ENCODE measurements around the gene MAPRE2.
"Not testable (repeated sequence)": the region's sequence is repeated elsewhere in the genome, so short reads cannot be mapped to it uniquely, and the experiment has no call there.

The MAPRE2 gene

DNA sequence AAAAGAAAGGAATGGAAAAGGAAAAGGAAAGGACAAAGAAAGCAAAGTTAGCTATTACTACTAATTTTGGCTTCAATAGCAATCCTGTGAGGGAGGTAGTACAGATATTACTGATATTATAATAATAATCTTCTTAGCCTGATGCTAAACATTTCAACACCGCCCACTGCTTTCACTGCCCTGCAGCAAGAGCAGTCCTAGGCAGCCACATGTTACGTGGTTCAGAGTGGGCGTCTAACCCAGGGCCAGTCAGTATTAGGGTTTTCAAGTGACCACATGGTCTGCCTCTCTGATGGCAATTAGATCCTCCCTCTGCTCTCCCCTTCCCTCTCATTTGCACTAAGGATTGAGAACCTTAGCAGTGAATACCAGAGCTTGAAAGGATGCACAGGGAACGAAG is 116.0 kb downstream of the MAPRE2 start:
- DNase-seq, result no peak

DNA sequence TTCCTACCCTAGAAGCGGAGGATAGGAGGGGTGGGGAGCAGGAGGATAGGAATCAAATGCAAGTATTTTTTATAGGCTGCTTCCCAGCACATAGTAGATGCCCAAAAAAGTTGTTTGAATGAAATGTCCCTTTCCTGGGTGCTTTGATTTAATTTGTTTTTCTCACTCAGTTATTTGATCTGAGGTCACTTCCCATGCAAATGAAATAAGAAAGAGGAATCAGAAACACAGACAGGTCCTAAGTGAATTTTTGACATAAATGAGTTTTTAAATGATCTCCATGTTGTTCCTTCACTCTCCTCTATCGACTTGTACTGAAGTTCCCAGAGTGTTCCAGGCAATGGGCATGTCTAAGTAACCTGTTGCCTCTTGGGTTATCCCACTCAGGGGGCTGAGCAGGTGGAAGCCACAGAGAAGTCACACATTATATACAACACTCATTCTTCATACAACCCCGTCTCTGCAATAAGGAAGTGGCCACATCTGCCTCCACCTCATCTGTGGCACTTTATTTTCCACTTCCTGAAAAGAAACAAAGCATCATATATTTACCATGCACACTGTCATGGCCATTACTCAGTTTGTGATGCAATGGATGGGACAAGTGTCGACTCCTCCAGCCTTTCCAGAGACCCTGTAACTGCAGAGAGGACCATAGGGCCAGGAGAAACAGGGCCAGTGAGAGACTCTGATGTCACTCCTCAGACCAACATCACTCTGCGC is 117.7 kb downstream of the MAPRE2 start:
- DNase-seq, result no peak

DNA sequence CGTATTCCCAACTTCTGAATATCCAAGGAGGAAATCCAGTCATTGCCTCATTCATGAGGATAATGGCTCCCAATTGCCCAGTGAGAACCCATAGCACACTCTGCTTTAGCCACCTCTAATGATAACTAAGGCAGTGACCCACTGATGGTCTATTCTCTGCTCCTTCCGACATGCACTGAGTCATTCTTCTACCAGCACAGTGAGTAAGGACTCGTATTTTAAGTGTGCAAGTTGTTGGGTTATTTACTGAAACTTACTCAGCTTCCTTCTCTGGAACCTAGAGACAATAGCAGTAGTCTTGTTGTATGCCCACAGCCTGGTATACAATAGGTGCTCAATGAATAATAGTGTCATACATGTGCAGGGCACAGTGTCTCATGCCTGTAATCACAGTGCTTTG is 118.6 kb downstream of the MAPRE2 start:
- DNase-seq, result no peak

- no peak for DNase-seq
Observed at GRCh38 chr18:35161485-35161884, 120.3 kb downstream of the MAPRE2 start.

DNA sequence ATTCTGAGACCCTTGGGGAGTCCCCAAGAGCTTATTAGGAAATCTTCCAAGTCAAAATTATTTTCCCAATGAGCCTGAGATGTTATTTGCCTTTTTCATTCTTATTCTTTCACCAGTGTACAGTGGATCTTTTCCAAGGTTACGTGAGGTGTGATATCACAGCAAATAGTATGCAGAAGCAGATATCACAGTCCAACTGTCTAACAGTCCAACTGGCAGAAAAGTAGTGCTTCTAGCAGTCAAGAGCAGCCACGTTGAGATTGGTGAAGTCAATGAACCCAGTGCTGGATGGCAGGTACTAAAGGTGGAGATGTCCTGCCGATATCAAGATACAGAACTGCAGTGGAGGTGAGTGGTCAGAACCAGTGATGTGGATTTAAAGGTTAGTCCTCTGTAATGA is 120.7 kb downstream of the MAPRE2 start:
- no peak for DNase-seq

DNA sequence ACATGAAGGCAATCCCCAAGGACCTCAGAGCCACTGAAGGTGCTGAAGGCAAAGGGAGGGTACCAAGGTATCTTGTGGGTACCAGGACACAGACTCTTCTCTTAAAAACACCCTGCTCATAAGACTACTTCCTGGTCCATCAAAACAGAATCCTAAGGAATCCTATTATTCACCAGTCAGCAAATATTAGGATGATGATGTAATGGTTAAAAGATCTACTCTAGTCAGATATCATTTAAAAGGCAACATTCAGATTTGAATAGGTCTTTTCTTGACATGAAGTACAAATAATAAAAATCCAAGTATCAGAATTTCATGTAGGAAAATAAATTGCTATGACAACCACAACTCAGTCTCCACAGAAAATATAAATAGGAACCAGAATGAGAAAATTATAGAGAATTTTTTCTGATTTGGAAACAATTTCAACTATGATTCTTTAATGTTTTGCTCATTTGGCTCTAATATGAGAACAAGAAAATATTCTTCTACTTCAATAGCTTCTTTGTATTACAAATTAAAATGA is 121.9 kb downstream of the MAPRE2 start:
- DNase-seq, result no peak

DNA sequence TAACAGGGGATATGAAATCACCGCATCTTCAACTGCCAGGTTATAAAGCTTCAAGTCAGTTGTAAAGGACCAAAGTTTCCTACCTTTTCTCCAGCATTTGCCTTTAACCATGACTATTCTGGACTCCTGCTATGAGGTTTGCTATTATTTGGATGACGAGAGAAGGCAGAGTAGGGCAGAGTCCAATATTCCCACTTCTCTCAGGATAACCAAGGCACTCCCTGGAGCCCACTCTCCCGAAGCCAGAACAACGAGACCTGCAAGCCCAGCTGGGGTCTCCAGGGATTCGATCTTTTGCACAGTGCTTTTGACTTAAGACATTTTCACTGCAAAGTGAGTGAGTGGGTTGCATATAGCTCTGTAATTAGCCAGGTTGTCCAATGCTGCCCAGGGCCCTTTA is 122.5 kb downstream of the MAPRE2 start:
- no peak for DNase-seq

DNA sequence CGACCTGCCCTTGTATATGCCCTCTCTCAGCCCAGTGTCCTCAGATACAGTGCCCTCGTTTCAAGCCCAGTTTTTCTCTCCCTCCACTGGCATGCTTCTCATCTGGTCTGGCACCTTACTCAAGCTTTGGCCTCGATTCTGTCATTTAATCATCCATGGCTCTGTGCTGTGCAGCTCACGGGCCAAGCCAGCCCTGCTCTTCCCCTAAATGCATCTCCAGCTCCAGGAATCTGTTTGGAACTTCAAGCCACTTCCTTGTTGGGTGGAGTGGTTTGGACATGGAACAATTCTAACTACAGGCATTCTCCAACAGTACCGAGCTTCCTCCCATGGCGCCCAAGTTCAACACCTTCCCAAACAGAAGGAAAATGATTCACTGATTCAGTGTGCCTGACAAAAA is 122.9 kb downstream of the MAPRE2 start:
- DNase-seq, result no peak

DNA sequence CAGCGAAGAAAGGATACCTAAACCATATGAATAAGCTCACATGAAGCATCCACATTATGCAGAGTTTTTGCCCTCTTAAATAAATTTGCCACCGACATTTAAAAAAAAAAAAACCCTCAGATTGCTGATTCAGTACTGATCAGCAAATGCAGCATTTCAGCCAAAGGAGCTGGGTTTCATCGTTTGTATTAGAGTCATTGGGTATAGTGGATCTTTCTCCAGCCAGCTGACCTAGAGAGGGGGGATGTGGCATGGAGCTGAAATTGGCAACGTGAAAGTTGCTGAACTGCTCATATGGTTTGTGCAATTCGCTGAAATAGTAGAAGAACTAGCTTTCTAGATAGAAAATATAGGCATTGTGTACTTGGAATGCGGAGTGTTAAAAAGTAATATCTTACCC is 126.1 kb downstream of the MAPRE2 start:
- DNase-seq, result no peak

DNA sequence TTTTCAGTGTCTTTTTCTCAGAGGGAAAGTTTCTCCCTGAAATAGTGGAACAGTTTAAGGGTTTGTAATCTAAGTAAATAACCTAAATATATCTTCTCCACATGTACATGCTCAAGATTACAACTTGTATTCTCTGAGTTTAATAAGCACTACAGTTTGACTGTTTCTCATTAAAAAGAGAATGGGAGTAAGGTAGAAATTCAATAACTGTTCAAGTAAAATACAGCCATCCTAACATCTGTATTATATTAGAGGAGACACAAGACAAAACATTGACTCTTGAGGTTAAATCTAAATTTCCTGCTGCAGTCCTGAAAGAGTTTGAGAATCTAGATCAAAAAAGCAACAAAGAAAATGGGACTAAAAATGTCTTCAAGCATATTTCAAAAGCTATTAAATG is 126.6 kb downstream of the MAPRE2 start:
- no peak for DNase-seq

DNA sequence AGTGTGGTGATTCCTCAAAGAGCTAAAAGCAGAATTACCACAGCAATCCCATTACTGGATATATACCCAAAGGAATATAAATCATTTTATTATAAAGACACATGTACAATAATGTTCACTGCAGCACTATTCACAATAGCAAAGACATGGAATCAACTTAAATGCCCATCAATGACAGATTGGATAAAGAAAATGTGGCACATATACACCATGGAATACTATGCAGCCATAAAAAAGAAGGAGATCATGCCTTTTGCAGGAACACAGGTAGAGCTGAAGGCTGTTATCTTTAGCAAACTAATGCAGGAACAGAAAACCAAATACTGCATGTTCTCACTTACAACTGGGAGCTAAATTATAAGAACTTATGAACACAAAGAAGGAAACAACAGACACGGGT is 129.1 kb downstream of the MAPRE2 start:
- DNase-seq, result not testable (repeated sequence)

GRCh38 chr18:35171315-35171987 is 130.2 kb downstream of the MAPRE2 start:
- DNase-seq, result no peak

DNA sequence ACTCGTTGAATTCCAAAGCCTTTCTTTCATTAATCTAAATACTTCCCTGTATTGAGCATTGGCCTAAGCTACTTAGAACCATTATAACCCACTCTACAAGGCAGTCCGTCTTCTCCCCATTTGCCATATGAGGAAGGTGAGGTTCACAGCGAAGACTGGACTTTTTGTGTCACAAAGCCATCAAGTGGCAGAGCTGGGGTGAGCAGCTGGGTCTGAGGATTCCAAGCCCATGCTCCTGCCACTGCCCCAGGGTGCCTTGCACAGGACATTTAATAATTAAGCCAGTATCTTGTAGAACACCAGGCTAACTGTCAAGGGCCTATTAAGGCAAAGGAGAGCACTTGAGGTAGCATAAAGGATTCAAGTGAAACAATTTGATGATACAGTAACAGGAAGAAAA is 130.8 kb downstream of the MAPRE2 start:
- no peak for DNase-seq

DNA sequence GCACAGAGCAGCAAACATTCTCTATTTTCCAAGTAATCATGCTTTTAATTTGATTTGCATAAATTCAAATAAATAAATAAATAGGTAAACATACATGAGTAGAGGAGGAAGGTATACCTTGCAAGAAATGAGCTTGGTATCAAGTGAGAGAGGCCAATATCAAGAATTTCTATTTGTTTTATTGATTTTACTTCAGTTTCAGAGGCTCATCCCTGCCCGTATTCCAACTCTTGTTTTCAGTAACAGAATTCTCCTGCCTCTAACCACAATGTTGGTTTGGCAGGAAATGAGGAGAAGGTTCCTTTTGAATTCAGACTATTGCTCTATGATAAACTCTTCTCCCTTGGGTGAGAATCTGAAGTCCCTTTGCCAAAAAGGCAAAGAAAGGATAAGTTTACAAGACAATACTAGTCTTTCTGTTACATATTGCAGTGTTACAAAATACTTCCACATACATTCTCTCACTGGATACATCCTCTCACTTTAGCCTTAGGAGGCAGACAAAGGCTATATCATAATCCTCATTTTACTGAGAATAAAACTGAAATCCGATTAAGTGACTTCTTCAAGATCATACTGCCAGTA is 131.3 kb downstream of the MAPRE2 start:
- no peak for DNase-seq

GRCh38 chr18:35174093-35174731 is 133.0 kb downstream of the MAPRE2 start:
- peak; percentile 43 for DNase-seq

- no peak for DNase-seq
Observed at GRCh38 chr18:35174745-35175144, 133.5 kb downstream of the MAPRE2 start.

DNA sequence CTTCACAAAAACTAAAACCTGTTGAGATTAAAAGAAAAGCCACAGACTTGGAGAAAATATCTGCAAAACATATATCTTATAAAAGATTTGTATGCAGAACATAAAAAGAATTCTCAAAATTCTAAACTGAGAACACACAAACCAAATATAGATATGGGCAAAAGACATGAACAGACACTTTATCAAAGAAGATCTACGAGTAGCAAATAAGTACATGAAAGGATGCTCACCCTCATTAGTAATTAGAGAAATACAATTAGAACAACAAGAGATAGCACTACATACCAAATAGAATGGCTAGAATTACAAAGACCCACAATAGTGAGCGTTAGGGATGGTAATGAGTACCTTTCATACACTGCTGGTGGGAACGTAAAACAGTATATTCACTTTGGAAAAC is 135.7 kb downstream of the MAPRE2 start:
- no peak for DNase-seq

DNA sequence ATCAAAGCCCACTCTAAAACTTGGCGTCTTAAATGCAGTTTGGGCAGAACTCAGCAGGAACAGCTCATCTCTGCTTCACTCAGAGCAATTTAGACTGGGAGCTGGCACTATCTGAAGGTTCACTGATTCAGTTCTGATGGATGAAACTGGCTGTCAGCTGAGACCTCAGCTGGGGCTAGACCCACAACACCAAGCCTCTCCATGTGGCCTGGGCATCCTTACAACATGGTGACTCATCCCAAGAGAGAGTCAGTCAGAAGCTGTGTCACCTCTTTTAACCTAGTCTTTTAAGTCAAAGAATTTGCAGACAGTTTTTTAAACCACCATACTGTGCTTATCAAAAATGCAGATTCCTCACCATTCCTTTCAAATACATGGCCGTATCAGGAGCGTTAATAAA is 137.0 kb downstream of the MAPRE2 start:
- no peak for DNase-seq

- no peak for DNase-seq
Observed at GRCh38 chr18:35179906-35180305, 138.7 kb downstream of the MAPRE2 start.

DNA sequence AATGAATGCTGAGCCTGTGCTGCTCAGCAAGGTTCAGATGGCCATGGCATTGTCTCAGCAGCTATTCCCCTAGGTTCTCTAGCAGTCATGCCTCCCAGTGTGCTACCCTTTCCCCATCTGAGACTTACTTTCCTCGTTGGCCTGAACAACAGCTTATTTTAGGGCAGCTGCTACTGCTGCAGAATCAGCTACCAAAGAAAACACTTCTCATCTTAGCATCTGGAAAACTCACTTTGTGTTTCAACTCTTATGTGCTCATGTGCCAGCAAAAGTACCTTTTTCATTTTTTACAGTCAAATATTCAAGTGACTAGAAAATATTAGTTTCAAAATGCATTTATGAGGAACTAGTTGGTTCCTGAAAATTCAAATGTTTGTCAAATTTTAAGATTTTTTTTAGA is 139.2 kb downstream of the MAPRE2 start:
- DNase-seq, result no peak

DNA sequence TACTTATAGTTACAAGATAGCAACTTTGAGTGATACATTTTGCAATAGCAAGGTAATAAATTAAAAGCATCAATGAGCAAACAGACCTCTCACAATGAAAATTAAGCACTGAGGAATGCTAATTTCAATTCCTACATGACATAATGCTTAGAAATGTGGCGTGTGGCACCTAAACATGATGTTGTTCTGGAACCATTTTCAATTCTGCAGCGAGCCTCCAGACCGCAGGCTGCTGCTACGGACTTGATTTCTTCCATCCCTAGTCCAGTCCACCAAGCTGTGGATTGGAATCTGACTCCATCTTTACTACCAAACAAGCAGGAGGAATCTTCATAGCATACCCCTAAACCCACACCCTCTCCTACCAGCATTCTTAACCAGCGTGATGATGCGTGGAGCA is 140.9 kb downstream of the MAPRE2 start:
- no peak for DNase-seq

- DNase-seq, result no peak
Observed at GRCh38 chr18:35183886-35184285, 142.7 kb downstream of the MAPRE2 start.

DNA sequence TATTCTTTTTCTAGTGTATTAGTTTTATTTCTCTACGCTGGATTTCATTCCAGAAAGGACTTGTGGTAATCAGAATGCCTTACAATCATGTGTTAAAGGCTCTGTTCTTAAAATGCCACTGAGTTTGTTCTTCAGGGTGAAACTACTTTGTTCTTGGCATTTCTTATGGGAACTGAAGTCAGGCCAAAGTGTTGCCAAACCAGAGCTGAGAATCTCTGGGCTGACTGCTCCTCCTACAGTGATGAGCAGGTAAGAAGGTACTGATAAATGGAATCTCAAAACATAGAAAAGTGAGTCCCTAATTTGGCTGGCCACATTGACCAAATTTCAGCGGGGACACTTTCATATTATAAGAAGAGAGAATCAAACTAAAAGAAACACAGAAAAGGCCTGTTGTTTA is 144.6 kb downstream of the MAPRE2 start:
- no peak for DNase-seq

Data from eye (tissue), 1 donor.